NCI-H2196 treated with DMSO at 0.1 percent for 48 hours (cell line): Measurements from ENCODE around the gene DENND4B.
"Not testable (repeated sequence)": the region's sequence is repeated elsewhere in the genome, so short reads cannot be mapped to it uniquely, and the experiment has no call there.

Experiments
- DNase-seq: peaks from one replicate; lab custom pipeline; 2025; ENCODE audit not compliant: unreplicated experiment; lab: John Stamatoyannopoulos, UW

The DENND4B gene, protein sequence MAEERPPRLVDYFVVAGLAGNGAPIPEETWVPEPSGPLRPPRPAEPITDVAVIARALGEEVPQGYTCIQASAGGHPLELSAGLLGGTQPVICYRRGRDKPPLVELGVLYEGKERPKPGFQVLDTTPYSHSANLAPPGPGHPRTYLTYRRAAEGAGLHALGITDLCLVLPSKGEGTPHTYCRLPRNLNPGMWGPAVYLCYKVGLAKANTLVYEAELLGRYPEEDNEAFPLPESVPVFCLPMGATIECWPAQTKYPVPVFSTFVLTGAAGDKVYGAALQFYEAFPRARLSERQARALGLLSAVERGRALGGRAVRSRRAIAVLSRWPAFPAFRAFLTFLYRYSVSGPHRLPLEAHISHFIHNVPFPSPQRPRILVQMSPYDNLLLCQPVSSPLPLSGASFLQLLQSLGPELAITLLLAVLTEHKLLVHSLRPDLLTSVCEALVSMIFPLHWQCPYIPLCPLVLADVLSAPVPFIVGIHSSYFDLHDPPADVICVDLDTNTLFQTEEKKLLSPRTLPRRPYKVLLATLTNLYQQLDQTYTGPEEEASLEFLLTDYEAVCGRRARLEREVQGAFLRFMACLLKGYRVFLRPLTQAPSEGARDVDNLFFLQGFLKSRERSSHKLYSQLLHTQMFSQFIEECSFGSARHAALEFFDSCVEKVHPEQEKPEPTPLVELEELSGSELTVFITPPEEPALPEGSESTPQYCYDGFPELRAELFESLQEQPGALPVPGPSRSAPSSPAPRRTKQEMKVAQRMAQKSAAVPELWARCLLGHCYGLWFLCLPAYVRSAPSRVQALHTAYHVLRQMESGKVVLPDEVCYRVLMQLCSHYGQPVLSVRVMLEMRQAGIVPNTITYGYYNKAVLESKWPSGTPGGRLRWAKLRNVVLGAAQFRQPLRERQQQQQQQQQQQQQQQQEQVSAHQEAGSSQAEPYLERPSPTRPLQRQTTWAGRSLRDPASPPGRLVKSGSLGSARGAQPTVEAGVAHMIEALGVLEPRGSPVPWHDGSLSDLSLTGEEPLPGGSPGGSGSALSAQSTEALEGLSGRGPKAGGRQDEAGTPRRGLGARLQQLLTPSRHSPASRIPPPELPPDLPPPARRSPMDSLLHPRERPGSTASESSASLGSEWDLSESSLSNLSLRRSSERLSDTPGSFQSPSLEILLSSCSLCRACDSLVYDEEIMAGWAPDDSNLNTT (N-terminal part only)

DNA sequence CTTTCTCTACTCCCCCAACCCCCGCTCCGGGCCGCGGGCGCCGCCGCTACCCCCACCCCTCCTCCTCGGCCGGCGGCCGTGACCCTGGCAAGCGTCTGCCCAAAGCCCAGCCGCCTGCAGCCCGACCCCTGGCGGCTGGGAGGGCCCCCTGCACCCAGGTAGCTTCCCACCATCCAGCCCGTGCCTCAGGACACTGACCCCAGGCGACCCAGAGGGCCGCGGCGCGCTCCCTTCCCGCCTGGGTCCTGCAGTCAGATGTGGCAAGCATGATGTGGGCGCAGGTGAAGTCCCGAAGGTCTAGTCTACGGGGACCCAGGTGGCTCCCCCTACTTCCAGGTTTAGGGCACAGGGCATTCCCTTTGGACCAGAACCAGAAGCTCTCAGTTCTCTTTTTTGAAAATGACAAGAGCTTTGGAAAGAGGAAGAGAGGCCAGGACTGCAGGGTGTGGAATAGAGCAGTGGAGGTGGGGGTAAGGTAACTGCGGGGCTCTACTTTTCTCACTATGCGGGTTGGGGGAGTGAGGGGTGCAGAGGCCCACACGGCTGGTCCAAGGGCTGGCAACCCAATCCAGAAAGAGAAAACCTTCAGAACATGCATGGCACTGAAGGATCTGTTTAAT lies at the start of gene DENND4B:
Gene DENND4B (minus strand): TSS at position 97 of the 620 bp plus-strand sequence. CDS start 2,344 bp downstream, outside the sequence.
- DNase-seq, result peak; percentile 62

DNA sequence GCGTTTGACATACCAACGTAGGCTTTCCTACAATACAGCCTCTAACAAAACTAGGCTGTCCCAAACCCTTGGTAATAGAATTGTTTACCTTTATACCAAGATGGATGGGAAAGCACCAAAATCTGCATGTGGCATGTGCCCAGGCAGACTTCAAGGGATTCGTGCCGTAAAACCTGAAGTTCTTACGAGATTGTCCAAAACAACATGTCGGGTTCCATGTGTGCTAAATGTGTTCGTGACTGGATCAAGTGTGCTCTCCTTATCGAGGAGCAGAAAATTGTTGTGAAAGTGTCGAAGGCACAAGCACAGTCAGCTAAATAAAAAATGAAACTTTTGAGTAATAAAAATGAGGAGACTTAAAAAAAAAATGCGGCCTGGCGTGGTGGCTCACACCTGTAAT lies 49.1 kb upstream of the DENND4B start:
- DNase-seq, result no peak

DNA sequence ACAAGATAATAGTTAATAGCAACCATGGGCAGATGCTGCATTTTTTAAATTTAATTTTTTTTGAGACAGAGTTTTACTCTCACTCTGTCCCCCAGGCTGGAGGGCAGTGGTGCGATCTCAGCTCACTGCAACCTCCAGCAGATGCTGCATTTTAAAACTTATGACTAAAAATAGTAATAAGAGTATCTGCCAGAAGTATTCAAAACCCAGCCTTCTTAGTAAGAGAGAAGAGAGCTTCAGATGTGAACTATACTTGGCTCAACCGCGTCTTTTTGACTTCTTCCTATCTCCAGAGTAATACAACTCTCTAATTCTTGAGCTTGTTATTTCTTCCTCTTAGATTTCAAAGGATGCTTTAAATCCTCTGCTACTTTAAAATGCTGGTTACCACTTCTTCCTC lies 48.7 kb upstream of the DENND4B start:
- no peak for DNase-seq

DNA sequence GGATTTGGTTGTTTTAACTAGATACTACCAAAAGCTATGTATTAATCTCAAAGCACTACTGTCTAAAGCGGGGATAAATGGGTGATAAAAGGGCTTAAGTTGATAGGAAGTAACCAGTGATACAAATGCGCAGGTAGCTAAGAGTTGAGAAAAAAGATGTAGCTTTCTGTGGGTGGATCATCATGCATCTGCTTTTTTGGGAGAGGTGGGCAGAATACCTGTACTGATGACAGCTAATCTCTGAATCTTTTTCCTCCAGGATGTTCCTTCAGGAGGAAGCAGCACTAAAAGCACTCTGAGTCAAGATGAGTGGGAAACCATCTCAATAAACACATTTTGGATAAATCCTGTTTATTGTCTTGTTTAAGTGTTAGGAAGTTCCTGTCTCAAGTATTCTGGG lies 45.3 kb upstream of the DENND4B start:
- no peak for DNase-seq

DNA sequence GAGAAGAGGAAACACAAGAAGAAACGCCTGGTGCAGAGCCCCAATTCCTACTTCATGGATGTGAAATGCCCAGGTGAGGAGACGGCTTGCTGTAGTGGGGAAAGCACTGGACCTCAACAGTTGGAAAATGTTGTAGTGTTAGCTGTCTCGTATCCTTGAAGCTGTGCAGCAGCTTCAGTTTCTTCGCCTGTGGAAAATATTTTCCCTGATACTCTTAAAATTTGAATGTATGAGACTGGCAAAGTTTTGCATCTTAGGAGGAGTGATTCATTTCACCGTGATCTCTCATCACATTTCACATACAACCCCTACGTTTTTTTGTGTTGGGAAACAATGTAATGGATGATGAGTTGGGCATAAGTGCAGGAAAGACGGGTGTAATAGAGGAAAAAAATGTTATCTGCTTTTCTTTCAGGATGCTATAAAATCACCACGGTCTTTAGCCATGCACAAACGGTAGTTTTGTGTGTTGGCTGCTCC lies 44.7 kb upstream of the DENND4B start:
- DNase-seq, result no peak

DNA sequence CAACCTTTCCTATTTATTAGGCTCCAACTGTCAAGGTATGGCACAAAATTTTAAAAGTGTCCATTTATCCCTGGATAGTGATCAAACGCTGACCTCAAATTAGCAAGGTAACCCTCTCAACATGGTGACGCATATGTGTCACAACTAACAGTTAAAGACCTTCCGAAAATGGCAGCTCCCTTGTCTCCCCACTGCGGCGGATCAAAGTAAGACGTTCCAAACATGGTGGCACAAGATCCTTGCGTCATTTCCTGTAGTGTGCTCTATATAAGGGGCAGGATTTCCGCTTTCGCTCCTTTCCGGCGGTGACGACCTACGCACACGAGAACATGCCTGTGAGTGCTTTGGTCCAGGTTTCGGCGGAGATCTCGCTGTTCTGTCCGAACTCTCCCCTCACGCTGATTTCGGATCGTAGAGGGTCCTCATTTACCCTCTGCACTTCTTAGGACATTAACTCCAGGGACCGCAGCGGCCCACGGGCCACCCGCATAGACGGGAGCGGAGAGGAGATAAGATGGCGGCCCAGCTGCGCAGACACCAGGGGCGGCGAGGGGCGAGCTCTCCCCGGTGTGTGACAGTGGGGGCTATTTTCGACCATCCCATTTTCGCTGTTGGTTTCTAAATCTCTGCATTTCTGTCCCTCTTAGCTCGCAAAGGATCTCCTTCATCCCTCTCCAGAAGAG lies 44.1 kb upstream of the DENND4B start, which contains the start of gene RPS27:
Gene RPS27 (plus strand): TSS at position 295 of the 683 bp plus-strand sequence. CDS start 35 bp downstream, at position 330.
- DNase-seq, result peak; percentile 96

DNA sequence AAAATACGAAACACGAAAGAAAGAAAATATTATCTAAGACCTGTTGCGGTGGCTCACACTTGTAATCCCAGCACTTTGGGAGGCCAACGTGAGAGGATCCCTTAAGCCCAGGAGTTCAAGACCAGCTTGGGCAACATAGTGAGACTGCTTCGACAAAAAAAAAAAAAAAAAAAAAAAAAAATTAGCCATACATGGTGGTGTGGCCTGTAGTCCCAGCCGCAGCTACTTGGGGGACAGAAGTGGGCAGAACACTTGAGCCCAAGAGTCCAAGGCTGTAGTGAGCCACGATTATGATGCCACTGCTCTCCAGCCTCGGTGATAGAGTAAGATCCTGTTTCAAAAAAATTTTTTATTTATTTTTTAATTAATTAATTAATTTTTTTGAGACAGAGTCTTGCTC lies 41.1 kb upstream of the DENND4B start:
- no peak for DNase-seq

DNA sequence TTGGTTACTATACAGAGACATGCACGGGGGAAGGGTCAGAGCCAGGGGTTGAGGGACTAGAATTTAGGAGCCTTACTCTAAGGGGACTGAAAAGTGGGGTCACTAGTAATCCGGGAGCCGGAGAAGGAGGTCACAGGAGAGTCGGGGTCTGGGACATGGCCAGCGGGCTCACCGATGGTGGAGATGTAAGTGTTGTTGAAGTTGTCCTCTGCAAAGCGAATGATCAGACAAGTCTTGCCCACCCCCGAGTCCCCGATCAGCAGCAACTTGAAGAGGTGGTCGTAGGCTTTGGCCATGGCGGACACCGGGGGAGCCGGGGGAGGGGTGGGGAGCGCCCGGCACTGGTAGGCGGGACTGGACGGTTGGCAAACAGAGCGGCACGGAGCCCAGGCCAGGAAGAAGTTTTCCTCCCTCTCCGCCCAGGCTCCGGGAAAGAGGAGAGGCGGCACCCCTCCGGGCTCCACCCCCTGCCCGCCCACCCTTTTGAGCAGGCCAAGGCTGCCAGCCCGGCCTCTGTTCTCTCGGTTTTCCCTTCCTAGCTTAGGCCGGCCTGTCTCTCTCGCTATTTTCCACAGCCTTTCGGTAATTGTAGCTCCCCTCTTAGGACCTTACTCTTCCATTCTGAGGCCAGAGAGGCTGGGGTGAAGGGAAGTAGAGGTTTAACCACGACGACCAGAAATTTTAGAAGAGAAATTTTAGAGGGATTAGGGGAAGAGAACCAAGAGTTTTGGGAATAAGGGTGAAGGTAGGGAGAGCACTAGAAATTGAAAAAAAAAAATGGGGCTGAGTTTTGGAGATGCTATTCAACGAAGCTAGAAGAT lies 39.6 kb upstream of the DENND4B start, which contains the start of gene RAB13:
Gene RAB13 (minus strand): TSS at position 399 of the 821 bp plus-strand sequence. CDS start 103 bp downstream, at position 296.
- DNase-seq, result peak; percentile 70

DNA sequence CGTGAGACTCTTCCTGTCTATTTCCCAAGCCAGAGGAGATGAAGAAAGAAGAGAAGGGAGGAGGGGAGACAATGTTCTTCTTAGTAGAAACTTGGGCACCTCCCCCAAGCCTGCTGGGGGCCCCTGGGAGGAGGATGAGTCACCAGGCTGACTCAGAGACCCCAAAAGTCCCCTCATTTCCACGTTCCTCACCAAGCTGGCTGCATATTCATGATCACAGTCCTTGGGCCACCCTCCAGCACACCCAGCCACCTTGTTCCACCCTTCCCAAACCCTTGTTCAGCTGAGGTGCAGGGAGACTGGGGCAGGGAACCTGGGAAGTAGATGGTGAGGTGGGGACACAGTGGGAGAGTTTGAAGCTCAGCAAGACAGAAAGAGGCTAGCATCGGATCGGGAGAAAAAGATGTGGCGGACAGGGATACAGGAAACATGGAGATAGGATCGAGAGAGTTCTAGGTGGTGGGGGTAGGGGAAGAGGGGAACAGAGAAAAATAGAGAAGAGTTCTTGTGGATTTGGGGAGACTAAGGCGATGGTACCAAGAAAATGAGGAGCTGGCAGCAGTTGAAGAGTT lies 38.9 kb upstream of the DENND4B start:
- no peak for DNase-seq

DNA sequence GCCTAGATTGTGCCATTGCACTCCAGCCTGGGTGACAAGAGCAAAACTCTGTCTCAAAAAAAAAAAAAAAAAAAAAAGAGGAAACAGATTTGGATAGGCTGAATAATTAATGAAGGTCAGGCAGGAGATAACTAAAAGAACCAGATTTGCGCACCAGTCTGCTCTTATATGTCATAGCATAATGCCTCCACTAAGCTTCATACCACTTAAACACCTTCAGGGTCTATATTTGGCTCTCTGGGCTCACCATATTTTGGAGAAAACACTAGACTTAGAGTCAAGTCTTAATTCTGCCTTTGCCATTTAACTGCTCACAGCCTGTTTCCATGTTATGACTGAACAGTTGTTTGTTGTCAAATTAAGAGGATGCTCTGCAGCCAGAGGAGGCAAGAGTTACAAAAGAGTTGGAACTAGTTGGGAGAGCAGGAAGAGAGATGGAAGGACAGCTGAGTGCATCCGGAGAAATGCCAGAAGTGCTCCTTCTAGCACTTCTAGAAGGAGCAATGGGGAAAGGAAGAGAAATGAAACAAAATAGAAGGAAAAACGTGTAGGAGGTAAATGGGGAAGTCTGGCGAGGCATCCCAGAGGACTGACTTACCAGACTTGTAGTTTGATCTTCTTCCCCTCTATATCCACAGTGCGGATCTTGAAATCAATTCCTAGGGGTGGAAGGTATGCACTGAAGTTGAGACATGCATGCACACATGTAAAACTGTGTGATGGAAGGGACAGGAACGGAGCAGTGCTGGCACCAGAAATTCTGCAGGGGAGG lies 37.8 kb upstream of the DENND4B start:
- DNase-seq, result no peak

DNA sequence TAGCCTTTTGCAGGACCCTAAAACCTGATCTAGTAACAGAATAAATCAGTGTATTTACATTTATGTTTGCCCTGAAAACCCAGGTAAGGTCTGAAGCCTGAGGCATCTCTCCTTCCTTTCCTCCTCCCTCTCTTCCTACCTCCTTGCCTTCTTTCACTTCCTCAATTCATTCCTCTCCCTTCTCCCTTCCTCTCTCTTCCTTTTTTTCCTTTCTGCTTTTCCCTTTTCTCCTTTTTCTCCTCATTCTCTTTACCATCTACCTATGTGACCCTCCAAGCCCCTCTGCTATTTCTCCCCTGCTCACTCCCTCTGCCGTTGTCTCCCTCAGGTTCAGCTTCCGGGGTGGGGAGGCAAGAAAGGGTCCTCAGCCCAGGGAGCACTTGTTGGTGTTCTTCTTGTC lies 35.2 kb upstream of the DENND4B start:
- not testable (repeated sequence) for DNase-seq

DNA sequence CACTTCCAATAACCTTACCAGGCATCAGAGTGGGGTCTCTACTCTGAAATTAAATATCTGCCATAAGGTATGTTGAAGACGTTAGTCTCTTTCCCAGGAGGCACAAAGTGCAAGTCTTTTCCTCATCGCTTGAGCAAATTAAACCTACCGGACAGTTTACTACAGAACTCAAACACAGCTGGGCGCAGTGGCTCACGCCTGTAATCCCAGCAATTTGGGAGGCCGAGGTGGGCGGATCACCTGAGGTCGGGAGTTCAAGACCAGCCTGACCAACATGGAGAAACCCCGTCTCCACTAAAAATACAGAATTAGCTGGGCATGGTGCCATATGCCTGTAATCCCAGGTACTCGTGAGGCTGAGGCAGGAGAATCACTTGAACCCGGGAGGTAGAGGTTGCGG lies 32.6 kb upstream of the DENND4B start:
- not testable (repeated sequence) for DNase-seq

DNA sequence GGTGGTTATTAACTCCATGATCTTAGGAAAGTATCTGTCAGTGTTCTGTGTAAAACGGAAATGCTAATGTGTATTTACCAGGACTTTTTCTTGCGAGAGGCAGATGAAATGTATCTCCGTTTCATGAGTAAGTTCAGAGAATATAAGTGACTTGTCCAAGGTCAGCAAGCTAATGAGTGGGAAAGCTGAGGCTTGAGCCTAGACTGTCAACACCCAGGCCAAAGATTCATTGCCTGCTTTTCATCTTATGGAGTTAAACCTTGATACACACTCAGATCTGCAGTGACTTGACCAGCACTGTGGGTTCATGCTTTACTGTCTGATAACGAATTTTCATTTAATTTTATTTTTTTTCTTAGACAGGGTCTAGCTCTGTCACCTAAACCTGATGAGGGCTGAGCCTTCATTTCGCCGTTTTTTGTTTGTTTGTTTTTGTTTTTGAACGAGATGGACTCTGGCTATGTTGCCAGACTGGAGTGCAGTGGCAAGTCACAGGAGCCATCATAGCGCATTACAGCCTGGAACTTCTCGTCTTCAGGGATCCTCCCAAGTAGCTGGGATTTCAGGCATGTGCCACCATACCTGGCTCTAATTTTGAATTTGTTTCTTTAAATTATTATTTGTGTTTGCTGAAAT lies 31.9 kb upstream of the DENND4B start:
- DNase-seq, result no peak

DNA sequence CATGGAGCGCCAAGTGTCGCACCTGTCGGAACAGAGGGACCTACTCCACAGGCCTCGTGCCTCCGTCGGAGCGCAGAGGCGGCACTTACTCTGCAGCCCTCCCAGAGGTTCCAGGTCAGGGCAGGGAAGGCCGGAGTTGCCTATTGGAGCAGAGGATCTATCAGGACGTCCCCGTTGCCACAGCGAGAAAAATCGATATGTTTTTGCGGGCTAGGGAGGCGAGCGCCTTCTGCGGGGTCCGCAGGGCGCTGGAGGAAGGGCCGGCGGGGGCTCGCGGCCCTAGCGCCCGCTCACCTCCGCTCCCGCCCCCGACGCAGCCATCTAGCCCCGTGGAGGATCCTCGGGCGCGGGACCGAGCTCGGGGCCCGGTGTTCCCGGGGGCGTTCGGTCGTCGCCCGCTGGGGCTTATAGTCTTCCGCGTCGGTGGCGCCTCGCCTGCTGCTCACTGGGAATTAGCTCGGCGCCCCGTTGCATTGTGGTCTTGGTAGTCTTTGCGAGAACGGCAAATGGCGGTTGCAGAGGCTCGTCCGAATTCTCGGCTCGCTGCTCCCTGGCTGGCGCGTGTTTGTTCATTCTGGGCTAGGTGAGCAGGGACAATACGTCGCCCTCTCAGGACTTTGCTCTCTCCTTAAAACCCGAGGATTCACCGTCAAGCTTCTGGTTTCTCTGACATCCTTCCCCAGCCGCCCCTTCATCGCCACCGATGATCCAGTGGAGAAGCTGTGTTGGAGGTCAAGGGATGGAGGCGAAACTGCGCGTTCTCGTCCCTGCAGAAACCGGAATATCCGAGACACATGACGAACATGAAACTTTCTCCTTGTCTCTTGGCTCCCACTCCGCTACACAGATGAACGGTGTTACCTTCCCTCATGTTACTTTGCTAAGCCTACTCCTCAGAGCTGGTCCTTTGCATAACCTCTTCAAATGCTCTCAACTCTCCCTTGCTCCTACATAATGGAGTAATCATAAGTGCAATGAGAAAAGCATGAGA lies 31.0 kb upstream of the DENND4B start, which contains the start of gene JTB:
Gene JTB (minus strand): TSS at position 425 of the 991 bp plus-strand sequence. CDS start 422 bp downstream, at position 3.
- peak; percentile 79 for DNase-seq

DNA sequence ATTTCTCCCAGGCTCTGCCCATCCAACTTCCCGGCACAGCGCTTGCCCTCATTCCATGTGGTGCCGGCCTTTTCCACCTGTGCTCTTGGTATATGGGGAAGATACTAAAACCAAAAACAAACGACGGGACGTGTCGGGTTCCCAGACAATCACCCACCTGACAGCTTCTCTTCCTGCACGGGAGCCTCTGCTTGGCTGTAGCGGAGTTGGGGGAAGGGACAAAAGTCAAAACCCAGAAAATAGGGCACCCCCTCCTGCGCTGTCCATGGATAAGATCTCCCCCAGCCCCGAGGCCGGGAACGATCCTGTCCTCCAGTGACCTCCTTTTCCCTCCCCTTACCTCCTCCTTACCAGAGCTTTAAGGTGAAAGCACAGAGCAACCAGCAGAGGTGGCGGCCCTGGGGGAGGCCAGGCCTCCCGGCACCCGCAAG lies 30.3 kb upstream of the DENND4B start:
- DNase-seq, result no peak

DNA sequence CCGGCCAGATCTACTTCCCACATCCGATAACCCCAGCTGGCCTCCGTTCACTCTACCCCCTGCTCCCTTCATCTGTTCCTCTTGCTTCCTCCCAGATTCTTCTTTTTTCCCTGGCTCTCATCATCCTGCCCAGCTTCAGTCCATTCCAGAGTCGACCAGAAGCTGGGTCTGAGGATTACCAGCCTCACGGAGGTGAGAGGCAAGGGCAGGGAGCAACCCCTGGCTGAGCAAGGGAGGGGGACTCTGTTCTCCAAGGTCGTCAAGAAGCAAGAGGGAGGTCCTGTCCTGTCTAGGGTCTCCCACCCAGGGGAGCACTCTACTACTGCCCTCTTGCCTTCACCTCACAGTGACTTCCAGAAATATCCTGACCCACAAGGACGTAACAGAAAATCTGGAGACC lies 27.0 kb upstream of the DENND4B start:
- no peak for DNase-seq
